ENCODE measurements around the gene TRERF1.

DNA sequence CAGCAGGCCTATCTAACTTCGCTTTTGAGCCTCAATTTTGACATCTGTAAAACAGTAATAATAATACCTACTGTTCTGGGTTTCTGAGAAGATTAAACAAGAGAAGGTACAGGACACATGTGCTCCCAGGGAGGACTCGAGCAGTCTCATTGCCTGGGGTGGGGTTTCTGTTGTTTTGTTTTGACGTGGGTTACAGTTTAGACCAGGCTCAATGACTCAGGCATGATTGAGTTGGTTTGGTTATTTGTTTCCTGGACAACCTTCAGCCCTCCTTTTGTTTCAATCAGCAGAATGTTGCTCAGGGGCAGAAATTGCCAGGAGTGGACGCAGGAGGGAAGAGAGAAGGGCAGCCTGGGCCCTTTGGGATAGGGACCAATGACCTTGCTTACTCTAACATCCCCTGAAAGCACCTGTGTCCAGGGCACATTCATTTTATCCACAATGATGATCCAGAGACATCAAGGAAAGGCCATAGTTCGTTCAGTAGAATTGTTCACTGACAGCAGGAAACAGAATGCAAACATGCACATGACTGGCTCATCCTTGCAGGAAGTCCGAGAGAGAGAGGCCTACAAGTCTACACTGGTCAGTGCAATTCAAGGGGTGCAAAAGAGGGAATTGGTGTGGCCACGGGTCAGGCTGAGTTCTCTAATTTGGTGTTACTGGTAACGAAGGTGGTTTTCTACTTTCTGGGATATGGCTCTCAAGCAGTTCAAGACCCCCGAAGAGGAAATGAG, 159.6 kb downstream of the TRERF1 start:
- TF ChIP-seq POLR2A (IDR thresholded peaks at IDR 0.05), result no peak
- TF ChIP-seq, protein P1, sequence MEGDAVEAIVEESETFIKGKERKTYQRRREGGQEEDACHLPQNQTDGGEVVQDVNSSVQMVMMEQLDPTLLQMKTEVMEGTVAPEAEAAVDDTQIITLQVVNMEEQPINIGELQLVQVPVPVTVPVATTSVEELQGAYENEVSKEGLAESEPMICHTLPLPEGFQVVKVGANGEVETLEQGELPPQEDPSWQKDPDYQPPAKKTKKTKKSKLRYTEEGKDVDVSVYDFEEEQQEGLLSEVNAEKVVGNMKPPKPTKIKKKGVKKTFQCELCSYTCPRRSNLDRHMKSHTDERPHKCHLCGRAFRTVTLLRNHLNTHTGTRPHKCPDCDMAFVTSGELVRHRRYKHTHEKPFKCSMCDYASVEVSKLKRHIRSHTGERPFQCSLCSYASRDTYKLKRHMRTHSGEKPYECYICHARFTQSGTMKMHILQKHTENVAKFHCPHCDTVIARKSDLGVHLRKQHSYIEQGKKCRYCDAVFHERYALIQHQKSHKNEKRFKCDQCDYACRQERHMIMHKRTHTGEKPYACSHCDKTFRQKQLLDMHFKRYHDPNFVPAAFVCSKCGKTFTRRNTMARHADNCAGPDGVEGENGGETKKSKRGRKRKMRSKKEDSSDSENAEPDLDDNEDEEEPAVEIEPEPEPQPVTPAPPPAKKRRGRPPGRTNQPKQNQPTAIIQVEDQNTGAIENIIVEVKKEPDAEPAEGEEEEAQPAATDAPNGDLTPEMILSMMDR (IDR thresholded peaks at IDR 0.05), result no peak

All from lower leg skin (tissue), 3 donors.